HEK293 (cell line): ENCODE measurements around the gene SCAND1.

Experiments used
- CTCF ChIA-PET: fragments of 350-600 bp; formaldehyde crosslinking; extraction: SDS; loops from one replicate; lab custom pipeline; 2021; ENCODE audit warnings: antibody characterized with exemption; lab: Yijun Ruan, JAX
- POLR2A ChIA-PET: fragments of 300-600 bp; formaldehyde crosslinking; extraction: SDS; loops from one replicate; lab custom pipeline; 2020; ENCODE audit warnings: antibody characterized with exemption, inconsistent platforms; lab: Yijun Ruan, JAX
- H3K27ac ChIP-seq: fragments of 200-500 bp; sonication (Bioruptor generic); 2 replicates; pipeline ENCODE4 v1.5.1; 2014; ENCODE audit warnings: low read depth, low read length, control low read depth, inconsistent platforms; ENCODE audit errors: extremely low read depth
- H3K36me3 ChIP-seq, 2 experiments: fragments of 200-500 bp in 1 of 2; sonication (Bioruptor generic) in 1 of 2; 1 replicate in 1 of 2; 2 replicates in 1 of 2; pipeline ENCODE4 v1.5.1; 2014 to 2017; ENCODE audit warnings: inconsistent platforms in 2 of 2, low read length in 2 of 2; ENCODE audit not compliant: control insufficient read depth in 2 of 2, insufficient read depth in 1 of 2
- H3K4me1 ChIP-seq: fragments of 200-500 bp; sonication (Bioruptor generic); 2 replicates; pipeline ENCODE4 v1.5.1; 2014; ENCODE audit warnings: mild to moderate bottlenecking, low read length, inconsistent platforms; ENCODE audit not compliant: control insufficient read depth, insufficient read depth
- H3K4me3 ChIP-seq: 2 replicates; pipeline ENCODE4 v1.5.1; 2011; ENCODE audit warnings: low read depth, mild to moderate bottlenecking, control low read depth, low read length, moderate library complexity
- H3K9me3 ChIP-seq: fragments of 200-500 bp; sonication (Bioruptor generic); 2 replicates; pipeline ENCODE4 v1.5.1; 2014; ENCODE audit warnings: low read depth, low read length, inconsistent platforms; ENCODE audit not compliant: control insufficient read depth, insufficient read depth
- PRDM10 ChIP-seq: fragments of 450-650 bp; formaldehyde crosslinking; IDR thresholded peaks from 2 replicates; pipeline ENCODE4 v1.5.1; 2016; ENCODE audit warnings: missing biosample characterization, missing genetic modification characterization
- SCRT2 ChIP-seq: fragments of 450-650 bp; formaldehyde crosslinking; IDR thresholded peaks from 2 replicates; pipeline ENCODE4 v1.5.1; 2016; ENCODE audit warnings: missing biosample characterization, missing genetic modification characterization
- TSHZ1 ChIP-seq: fragments of 450-650 bp; formaldehyde crosslinking; IDR thresholded peaks from 2 replicates; pipeline ENCODE4 v1.5.1; 2016; ENCODE audit warnings: missing biosample characterization, missing genetic modification characterization, borderline replicate concordance
- ZNF10 ChIP-seq: fragments of 450-650 bp; formaldehyde crosslinking; IDR thresholded peaks from 2 replicates; pipeline ENCODE4 v1.5.1; 2017; ENCODE audit warnings: missing biosample characterization, missing genetic modification characterization
- ZNF18 ChIP-seq: fragments of 450-650 bp; formaldehyde crosslinking; IDR thresholded peaks from 2 replicates; pipeline ENCODE4 v1.5.1; 2016; ENCODE audit warnings: missing biosample characterization, missing genetic modification characterization
- ZNF23 ChIP-seq: fragments of 450-650 bp; formaldehyde crosslinking; IDR thresholded peaks from 2 replicates; pipeline ENCODE4 v1.5.1; 2016; ENCODE audit warnings: missing biosample characterization, missing genetic modification characterization, borderline replicate concordance
- ZNF341 ChIP-seq: fragments of 450-650 bp; formaldehyde crosslinking; IDR thresholded peaks from 2 replicates; pipeline ENCODE4; 2016; ENCODE audit warnings: low read depth, missing biosample characterization, missing genetic modification characterization
- ZNF350 ChIP-seq: fragments of 450-650 bp; formaldehyde crosslinking; IDR thresholded peaks from 2 replicates; pipeline ENCODE4 v1.5.0; 2017; ENCODE audit warnings: missing biosample characterization, mild to moderate bottlenecking, missing genetic modification characterization
- ZNF394 ChIP-seq: fragments of 450-650 bp; formaldehyde crosslinking; IDR thresholded peaks from 2 replicates; pipeline ENCODE4 v1.5.1; 2016; ENCODE audit warnings: missing biosample characterization, missing genetic modification characterization, mild to moderate bottlenecking, moderate library complexity, borderline replicate concordance
- ZNF514 ChIP-seq: fragments of 450-650 bp; formaldehyde crosslinking; IDR thresholded peaks from 2 replicates; pipeline ENCODE4 v1.5.1; 2016; ENCODE audit warnings: missing biosample characterization, missing genetic modification characterization
- ZNF521 ChIP-seq: fragments of 450-650 bp; formaldehyde crosslinking; IDR thresholded peaks from 2 replicates; pipeline ENCODE4 v1.5.1; 2017; ENCODE audit warnings: missing biosample characterization, mild to moderate bottlenecking, missing genetic modification characterization
- ZNF548 ChIP-seq: fragments of 450-650 bp; formaldehyde crosslinking; IDR thresholded peaks from 2 replicates; pipeline ENCODE4 v1.5.1; 2016; ENCODE audit warnings: missing biosample characterization, missing genetic modification characterization
- ZNF654 ChIP-seq: fragments of 450-650 bp; formaldehyde crosslinking; IDR thresholded peaks from 2 replicates; pipeline ENCODE4 v1.5.1; 2016; ENCODE audit warnings: low read depth, missing biosample characterization, missing genetic modification characterization
- ZNF658 ChIP-seq: fragments of 450-650 bp; formaldehyde crosslinking; IDR thresholded peaks from 2 replicates; pipeline ENCODE4; 2016; ENCODE audit warnings: missing biosample characterization, missing genetic modification characterization
- ZNF843 ChIP-seq: fragments of 450-650 bp; formaldehyde crosslinking; IDR thresholded peaks from 2 replicates; pipeline ENCODE4 v1.5.1; 2016; ENCODE audit warnings: missing biosample characterization, missing genetic modification characterization
- TF ChIP-seq, protein P1 (sequence below): fragments of 450-650 bp; formaldehyde crosslinking; IDR thresholded peaks from 2 replicates; pipeline ENCODE4 v1.5.1; 2016; ENCODE audit warnings: missing biosample characterization, missing genetic modification characterization

SCAND1 gene

GRCh38 chr20:35950093-35950492 is 4.2 kb downstream of the SCAND1 start:
- H3K27ac ChIP-seq, result no peak overlapping the region
- peaks cover 0 to 39% of the 10 kb centered on the region in 2 experiments; a peak in 2 of 3 replicates for H3K36me3 ChIP-seq
- ChIA-PET POLR2A (no interaction called here), CTCF (interaction anchor here (0.6 kb wide), 1 partner anchor 657 kb away, joined by 4 read pairs; no protein-coding TSS in a partner anchor)
- H3K4me1 ChIP-seq, result no peaks in the 10 kb centered on the region
- no peaks in the 10 kb centered on the region for H3K9me3 ChIP-seq
- TF ChIP-seq ZNF394, result no peak
- TF ChIP-seq ZNF521 (tag by site-specific recombination), result no peak
- no peak for TF ChIP-seq TSHZ1
- no peak for TF ChIP-seq PRDM10 (tag by site-specific recombination)
- TF ChIP-seq ZNF18, result no peak
- TF ChIP-seq SCRT2, result no peak
- no peak overlapping the region for H3K4me3 ChIP-seq

- no peaks in the 10 kb centered on the region for H3K4me1 ChIP-seq
- no peaks in the 10 kb centered on the region for H3K9me3 ChIP-seq
- no peak for TF ChIP-seq ZNF514 (tag by site-specific recombination)
- no peak for TF ChIP-seq ZNF843 (tag by site-specific recombination)
- no peak for TF ChIP-seq ZNF658 (tag by site-specific recombination)
- no peak for TF ChIP-seq ZNF341 (tag by site-specific recombination)
- TF ChIP-seq ZNF23 (tag by site-specific recombination), result no peak
- no peak for TF ChIP-seq ZNF350 (tag by site-specific recombination)
- ChIA-PET POLR2A (interaction anchor here (1.1 kb wide), 1 partner anchor 13 kb away, joined by 10 read pairs; no protein-coding TSS in a partner anchor), CTCF (interaction anchor here (0.5 to 1.2 kb wide), 5 partner anchors 12 to 212 kb away, joined by 3 to 5 read pairs (median 3); no protein-coding TSS in a partner anchor)
- no peak overlapping the region for H3K4me3 ChIP-seq
- peaks cover 3 to 45% of the 10 kb centered on the region in 2 experiments; a peak in 2 of 3 replicates for H3K36me3 ChIP-seq
- no peak overlapping the region for H3K27ac ChIP-seq
Observed at GRCh38 chr20:35947907-35948306, 6.4 kb downstream of the SCAND1 start.

GRCh38 chr20:35947489-35947888 is 6.8 kb downstream of the SCAND1 start:
- H3K36me3 ChIP-seq, result peaks cover 3 to 41% of the 10 kb centered on the region in 2 experiments; a peak in 2 of 3 replicates
- H3K27ac ChIP-seq, result no peak overlapping the region
- H3K4me1 ChIP-seq, result no peaks in the 10 kb centered on the region
- CTCF ChIA-PET, result interaction anchor here (0.5 to 1.2 kb wide), 7 partner anchors 12 to 244 kb away, joined by 3 to 5 read pairs (median 3); no protein-coding TSS in a partner anchor
- H3K9me3 ChIP-seq, result no peaks in the 10 kb centered on the region
- POLR2A ChIA-PET, result interaction anchor here (1.1 kb wide), 1 partner anchor 13 kb away, joined by 10 read pairs; no protein-coding TSS in a partner anchor
- TF ChIP-seq ZNF654 (tag by site-specific recombination), result peak; percentile 10; the same call in 1 of the 2 replicates
- TF ChIP-seq, protein P1, sequence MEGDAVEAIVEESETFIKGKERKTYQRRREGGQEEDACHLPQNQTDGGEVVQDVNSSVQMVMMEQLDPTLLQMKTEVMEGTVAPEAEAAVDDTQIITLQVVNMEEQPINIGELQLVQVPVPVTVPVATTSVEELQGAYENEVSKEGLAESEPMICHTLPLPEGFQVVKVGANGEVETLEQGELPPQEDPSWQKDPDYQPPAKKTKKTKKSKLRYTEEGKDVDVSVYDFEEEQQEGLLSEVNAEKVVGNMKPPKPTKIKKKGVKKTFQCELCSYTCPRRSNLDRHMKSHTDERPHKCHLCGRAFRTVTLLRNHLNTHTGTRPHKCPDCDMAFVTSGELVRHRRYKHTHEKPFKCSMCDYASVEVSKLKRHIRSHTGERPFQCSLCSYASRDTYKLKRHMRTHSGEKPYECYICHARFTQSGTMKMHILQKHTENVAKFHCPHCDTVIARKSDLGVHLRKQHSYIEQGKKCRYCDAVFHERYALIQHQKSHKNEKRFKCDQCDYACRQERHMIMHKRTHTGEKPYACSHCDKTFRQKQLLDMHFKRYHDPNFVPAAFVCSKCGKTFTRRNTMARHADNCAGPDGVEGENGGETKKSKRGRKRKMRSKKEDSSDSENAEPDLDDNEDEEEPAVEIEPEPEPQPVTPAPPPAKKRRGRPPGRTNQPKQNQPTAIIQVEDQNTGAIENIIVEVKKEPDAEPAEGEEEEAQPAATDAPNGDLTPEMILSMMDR, result peak; percentile 51
- TF ChIP-seq ZNF548, result peak; percentile 84
- TF ChIP-seq ZNF10 (tag by site-specific recombination), result no peak
- no peak overlapping the region for H3K4me3 ChIP-seq
